Stimulated activated CD8-positive, alpha-beta memory T cell treated with anti-CD3 and anti-CD28 coated beads, Interleukin-15, amount 100 ng/mL, for 24 hours (primary cell): ENCODE results near the gene TUBGCP6.
A peak's percentile ranks its signal among the peaks of the same experiment; 100 is the strongest.

Experiments used
- DNase-seq: peaks from one replicate; pipeline ENCODE4 v3.0.0-alpha.2; 2020; ENCODE audit warnings: low read depth

The TUBGCP6 gene, protein sequence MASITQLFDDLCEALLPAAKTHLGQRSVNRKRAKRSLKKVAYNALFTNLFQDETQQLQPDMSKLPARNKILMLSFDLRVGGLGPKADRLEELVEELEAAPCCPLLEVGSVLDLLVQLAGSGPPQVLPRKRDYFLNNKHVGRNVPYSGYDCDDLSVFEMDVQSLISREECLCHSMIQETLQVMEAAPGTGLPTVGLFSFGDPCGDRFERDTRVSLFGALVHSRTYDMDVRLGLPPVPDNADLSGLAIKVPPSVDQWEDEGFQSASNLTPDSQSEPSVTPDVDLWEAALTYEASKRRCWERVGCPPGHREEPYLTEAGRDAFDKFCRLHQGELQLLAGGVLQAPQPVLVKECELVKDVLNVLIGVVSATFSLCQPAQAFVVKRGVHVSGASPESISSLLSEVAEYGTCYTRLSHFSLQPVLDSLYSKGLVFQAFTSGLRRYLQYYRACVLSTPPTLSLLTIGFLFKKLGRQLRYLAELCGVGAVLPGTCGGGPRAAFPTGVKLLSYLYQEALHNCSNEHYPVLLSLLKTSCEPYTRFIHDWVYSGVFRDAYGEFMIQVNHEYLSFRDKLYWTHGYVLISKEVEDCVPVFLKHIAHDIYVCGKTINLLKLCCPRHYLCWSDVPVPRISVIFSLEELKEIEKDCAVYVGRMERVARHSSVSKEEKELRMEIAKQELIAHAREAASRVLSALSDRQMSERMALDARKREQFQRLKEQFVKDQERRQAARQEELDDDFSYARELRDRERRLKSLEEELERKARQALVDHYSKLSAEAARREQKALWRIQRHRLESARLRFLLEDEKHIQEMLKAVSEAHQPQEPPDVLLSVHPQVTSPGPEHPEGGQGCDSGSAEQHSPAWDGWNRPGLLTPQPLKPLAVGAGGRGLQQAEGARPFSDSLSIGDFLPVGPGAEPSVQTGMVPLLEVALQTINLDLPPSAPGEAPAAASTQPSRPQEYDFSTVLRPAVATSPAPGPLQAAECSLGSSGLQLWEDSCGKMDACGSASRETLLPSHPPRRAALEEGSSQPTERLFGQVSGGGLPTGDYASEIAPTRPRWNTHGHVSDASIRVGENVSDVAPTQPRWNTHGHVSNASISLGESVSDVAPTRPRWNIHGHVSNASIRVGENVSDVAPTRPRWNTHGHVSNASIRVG (N-terminal part only)

DNA sequence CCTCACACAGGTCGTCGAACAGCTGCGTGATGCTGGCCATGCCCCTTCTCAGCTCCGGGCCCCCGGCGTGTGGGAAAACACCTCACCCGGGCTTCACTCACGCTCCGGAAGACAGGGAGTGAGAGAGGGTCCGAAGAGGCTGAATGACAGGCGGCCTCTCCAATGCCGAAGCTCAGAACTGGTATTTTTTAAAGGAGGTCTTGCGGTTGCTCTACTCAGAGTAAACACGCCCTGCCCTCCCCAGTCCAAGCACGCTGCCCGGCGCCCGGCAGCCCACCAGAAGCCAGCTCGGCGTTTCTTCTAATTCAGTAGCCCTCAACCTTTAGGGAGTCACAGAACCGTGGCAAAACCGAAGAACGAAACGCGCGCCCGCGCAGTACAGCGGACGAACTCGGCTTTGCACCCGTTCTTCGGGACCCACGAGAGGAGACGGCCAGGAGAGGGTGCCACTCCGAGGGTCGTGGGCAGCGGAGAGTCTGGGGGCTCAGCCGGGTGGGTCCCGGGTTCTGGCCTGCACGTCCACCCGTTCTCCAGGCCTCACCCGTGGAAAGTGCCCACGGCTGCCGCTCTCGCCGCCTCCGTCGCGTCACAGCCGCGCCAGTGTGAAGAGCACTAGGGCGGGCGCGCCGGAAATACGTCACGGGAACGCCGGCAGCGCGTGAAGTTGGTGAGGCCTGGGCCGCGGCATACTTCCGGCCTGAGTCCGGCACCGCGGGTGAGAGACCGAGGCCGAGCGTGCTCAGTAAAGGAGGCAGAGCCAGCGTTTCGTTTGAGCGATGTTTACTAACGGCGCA lies at the start of gene TUBGCP6:
Gene TUBGCP6, minus strand, starts transcription at position 604 of the 794 bp plus-strand sequence. Its CDS starts 564 bp downstream, at position 40.
- peak; percentile 94 for DNase-seq

DNA sequence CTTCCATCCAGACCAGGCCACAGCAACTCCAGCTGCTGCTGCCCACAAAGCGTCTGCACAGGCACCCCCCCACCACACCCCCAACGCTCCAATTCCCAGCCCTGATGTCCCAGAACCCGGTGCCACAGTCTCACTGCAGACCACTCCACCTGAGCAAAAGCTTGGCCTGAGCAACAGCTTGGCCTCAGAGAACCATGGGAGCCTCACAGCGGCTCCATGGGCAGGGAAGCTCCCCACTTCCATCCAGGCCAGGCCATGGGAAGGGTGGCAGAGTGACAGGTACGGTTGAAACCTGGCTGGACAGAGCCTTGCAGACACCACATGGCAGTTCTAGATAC lies 49.5 kb upstream of the TUBGCP6 start:
- no peak for DNase-seq

DNA sequence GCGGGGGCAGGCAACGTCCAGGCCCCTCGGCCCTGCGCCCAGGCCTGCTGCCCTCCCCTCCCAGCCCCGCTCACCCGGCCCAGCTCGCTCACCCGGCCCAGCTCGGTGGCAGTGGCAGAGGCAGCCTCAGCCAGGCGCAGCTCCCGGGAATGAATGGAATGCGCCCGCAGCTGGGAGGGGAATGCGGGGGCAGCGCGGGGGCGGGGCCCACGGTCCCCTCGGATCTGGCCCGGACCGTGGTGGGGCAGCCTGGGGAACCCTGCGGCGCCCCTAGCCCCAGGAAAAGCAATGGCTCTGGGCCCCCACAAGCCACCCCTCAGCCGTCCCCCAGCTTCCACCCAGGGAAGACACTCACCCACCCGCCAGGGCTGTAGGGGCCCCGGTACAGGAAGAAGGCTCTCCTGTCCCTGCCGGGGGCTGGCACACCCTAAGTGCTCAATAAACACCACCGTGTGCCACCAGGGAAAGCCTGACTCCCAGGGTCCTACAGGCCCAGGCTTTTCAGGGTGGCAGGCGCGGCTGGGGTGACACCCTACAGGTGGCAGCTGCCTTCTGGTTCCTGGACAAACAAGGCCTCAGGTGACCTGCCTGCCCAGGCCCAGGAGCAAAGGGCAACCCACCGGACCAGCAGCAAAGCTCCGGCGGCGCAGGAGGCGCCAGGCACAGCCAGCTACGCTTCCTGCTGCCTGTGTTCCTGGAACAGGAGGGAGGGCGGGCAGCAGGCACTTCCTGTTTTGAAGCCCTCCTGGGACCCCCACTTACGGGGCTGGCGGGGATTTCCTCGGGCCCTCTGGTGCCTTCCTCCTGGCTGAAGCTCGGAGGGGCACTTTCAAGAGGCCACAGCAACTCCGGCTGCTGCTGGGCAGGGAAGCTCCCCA lies 48.9 kb upstream of the TUBGCP6 start:
- DNase-seq, result no peak

DNA sequence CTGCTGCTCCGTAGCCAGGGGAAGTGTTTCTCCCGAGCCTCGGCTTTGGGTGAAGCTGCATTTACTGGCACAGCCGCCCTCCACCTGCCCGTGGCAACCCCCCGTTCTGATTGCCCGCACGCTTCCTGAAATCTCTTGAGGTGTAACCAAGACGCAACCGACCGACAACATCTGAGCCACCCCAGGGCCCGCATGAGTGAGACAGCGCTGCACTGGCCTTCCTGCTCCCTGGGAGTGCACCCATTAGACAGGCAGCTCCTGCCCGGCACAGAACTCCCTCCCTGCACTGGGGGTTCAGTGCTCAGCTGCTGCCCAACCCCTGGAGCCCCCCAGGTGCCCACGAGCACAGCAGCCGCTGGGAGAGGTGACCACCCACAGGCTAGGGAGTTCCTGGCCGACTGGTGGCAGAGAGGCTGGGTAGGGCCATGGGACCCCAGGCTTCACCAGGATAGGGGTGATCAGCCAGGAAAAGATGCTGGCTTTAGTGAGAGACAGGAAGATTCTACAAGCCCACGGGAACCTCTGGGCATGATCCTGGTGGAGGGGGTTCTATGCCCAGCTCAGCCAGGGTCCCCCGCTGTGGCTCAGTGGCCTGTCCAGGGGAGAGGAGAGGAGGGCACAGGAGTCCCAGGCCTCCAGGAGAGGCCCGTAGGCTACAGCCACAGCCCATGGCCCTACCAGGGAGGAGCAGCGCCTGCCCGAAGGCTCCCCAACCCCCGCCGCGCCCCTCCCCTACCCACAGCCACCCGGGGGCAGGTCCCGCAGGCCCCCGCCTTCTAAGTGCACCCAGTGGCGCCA lies 48.0 kb upstream of the TUBGCP6 start:
- no peak for DNase-seq

DNA sequence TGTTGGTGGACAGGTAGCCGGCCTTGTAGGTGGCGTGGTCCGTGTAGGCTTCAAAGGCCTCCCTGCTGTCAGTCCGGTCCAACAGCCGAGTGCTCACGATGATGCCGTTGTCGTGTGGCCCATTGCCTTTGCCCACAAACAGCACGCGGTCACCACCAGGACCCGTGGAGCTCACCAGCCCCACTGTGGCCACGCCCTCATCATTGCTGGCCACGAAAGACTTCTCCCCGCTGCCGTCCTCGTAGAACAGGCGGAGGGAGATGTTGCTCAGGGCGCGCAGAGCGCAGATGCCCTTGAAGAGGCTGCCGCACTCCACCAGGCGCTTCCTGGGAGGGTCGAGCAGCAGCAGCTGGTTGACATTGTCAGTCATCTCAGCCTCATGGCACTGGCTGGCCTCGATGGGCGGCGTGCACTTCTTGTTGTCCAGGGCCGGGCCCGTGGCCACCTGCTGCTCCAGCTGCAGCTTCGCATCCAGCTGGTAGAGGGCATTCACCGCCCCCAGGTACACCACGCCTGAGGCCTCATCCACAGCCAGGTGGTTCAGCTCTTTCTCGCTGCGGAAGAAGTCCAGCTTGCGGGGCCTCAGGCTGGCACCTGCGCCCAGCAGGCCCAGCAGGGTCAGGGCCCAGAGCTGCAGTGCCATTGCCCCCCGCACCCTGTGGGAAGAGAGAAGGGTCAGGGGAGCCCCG lies 45.3 kb upstream of the TUBGCP6 start:
- no peak for DNase-seq

DNA sequence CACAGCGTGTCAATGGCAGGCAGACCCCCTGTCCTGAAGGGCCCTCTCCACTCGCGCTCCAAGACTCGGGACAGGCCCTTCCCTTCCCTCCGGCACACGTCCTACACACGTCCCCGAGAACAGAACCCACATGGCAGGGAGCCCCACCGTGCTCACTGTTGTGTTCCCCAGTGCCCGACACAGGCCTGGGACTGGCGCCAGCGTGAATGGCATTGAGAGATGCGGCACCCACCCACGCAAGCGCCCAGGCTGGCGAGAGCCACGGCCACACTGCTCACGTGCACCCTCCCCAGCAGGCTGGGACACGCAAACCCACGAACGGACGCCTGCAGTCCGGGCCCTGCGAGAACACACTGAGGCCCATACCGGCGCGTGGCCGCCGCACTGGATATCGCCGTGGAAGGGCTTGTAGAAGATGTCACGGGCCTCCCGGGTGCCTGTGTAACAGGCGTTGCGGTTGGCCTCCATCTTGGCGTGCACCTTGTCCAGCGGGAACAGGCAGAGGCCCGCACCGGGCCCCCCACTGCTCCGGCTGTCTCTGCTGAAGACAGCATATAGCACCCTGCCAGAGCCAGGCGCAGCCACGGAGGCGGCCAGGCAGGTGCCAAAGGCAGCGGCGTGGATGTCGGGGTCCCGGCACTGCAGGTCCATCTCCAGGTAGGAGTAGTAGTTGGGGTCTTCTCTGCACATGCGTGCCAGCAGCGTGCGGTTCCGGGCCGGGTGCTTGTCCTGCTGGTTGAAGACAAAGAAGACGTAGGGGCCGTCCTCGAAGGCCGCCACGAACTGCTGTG lies 44.5 kb upstream of the TUBGCP6 start:
- no peak for DNase-seq

DNA sequence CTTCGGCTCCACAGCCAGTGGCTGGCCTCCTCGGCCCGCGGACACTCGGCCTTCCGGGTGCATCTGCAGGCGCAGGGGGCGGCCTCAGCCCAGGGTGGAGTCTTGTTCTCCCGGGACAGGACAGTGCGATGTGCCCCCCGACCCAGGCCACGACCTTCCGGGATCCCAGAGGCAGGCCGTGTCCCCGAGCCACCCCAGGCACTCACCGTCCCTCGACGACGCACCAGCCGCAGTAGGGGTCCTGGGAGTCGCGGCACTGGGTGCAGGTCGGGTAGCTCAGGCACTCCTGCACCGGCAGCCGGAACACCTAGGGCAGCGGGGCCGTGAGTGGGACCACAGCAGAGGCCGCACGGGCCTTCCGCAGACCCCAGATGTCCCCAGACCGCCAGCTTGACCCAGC lies 42.9 kb upstream of the TUBGCP6 start:
- no peak for DNase-seq

DNA sequence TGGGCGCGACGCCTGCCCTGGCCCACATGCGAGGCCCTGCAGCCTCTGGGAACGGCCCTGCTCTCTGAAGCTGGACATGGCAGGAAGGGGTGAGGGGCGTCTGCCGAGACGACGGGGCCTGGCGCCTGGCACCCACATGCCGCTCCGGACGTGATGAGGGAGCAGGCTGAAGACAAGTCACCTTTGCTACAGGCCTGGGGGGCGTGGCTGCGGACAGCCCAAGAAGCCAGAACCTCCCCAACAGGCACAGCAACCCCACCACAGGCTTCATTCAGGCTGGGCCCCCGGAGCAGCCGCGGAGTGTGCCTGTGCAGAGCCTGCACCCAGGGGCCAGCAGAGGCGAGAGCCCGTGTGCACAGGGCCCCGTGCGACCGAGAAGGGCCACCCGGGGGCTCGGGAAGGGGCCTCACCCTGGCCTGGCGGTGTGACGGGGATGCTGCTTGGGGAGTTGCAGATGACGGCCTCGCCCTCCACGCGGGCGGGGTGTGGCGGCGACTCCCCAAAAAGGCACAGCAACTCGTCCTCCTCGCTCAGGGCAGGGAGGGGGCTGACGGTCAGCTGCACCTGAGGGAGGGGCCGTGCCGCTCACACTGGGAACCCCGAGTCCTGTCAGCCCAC lies 42.0 kb upstream of the TUBGCP6 start:
- DNase-seq, result no peak

DNA sequence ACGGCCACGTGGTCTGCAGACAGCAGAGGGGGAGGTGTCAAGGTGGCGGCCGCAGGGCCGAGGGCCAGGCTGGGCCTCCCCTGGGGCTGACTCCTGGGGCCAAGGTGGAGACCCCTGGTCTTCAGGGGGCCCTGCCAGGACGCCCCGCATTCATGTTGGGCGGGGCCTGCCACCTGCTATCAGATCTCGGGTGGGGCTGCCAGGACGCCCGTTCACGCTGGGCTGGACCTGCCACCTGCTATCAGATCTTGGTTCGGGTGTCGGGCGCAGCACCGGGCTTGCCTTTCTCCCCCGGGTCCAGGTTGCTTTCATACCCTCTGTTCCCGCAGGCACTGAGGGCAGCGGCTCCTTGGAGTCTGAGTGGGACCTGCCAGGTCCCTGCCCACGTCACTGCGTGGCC lies 41.5 kb upstream of the TUBGCP6 start:
- DNase-seq, result no peak

DNA sequence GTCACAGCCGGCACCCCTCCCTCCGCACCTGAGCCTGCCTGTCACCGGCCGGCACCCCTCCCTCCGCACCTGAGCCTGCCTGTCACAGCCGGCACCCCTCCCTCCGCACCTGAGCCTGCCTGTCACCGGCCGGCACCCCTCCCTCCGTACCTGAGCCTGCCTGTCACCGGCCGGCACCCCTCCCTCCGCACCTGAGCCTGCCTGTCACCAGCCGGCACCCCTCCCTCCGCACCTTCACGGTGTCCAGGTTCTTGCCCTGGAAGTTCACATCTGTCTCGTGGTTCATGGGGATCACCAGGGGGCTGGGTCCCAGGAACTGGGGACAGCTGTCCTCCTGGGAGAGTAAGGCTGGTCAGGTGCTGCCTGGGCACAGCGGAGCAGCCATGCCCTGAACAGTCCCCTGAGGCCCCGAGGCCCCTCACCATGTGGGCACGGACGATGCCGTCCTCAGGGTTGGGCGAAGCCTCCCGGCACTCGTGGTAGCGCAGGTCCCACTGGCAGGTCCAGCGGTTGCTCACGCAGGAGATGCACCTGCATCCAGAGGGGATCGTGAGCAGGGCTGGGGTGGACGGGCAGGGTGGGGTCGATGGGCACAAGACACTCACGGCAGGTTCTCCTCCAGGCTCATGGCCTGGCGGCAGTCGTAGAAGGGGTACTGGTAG lies 40.9 kb upstream of the TUBGCP6 start:
- no peak for DNase-seq

DNA sequence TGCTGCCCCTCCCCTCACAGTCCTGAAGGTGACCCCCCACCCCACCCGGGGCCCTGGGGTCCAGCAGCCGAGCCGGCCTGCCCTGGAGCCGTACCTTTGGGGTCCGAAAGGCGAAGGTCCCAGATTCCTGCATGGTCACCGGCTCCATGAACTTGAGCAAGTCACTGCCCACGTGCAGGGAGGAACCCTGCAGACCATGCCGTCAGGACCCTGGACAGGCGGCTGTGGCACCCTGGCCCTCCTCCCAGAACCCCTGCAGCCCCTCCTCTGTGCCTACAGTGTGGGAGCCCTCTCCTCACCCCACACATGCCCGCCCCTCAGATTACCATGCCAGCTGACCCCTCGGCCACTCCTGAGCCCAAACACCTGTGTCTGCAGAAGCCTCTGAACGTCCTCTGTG lies 39.7 kb upstream of the TUBGCP6 start:
- DNase-seq, result no peak

DNA sequence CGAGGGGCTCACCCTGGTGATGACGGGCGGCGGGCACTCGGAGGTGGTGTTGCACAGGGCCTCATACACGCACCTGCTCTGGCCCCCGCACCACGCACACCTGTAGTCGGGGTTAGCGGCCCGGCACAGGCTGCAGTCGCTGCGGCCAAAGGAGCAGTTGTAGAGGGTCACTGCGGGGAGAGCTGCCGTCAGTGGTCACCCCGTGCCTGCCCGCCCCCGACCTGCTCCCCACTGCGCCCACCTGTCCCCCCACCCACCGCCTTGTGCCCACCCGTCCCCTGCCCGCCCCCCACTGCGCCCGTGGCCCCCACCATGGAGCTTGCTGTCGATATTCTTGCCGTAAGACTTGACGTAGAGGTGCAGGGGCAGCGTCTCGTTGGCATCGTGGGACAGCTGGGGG lies 39.0 kb upstream of the TUBGCP6 start:
- DNase-seq, result no peak

DNA sequence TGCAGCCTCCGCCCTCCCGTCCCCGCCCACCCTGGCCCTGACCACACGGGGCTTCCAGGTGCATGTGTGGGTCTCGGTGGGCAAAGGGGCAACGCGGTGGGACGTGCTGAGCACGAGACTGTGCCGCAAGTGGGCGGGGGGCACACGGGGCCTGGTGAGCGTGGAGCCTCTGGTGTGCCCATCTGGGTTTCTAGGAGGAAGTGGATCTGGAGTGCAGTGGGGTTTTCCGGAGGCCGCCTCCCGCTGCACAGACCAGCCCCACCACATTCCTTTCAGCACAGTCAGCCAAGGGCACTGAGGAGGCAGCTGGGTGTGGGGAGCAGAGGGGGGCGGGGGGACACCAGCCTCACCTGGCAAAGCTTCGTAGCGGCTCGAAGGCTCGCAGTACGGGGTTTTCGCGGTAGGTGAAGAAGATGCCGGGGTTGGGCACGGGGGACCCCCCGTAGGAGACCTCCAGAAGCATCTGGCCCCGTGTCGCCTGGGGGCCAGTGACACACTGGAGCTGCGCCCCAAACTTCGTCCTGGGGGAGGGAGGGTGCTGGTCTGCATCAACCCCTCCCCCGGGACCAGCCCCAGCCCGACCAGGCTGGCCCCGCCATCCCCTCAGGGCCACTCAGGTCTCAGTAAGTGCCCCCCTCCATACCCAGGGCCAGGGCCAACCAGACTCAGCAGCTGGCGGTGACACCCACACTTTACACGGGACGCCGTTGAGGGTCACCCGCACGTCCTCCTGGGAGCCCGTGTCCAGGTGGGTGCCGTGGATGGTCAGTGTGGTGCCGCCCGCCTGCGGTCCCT lies 37.7 kb upstream of the TUBGCP6 start:
- DNase-seq, result no peak

DNA sequence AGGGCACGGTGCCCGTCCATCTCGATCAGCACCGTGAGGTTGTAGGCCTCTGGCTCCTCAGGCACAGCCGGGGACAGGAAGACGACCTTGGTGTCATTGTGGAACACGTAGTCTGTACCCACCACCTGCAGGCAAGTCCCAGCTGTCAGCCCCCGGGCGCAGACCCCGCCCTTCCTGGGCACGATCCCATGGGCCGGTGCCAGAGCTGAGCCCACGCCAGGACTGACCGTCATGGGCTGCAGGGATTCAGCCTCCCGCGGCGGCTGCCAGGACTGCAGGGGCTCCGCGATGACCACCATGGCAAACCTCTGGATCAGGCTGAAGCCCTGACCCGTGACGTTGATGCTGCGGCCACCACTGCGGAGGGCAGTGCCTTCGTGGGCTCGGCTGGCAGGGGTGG lies 37.1 kb upstream of the TUBGCP6 start:
- DNase-seq, result no peak

DNA sequence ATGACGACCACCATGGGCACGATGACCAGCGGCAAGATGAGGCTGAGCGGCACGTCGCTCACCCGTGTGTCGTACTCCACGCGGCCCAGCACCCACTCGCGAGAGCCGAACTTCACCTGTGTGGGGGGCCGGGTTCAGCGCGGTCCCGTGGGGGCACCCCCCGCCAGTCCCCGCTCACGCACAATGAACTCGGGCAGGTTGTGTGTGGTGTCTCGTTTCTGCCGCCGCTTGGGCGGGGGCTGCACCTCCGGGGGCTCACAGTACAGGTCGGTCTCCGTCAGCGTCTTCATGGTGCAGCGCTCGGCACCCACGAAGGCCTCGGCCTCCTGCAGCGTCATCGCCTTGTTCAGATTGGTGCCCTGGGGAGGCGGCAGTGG lies 36.5 kb upstream of the TUBGCP6 start:
- no peak for DNase-seq

DNA sequence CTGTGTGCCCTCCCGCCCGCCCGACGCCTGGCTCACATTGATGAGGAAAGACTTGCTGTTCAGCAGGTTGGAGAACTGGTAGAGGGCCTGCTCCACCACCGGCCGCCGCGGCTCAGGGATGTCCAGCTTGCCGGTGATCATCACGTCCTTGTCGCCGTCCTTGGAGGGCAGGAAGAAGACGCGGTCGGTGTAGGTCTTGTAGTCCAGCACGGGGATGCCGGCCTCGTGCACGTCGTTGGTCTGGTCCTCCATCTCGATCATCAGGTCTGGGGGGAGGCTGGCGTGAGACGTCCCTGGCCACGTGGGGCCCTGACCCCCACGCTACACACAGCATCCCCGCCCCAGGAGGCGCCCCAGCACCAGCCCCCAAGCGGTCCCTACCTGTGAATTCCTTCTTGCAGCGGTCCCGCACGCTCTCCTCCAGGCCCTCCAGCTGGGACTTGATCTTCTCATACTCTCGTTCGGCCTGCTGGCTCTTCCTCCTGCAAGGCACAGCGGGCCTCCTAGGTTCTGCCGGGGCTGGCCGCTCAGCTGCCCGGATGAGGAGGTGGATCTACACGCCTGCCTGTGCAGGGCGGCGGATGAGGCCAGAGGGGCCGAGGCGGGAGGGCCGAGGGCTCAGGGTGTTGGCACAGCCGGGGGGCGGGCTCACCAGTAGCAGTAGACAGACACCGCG lies 36.0 kb upstream of the TUBGCP6 start:
- DNase-seq, result no peak
